GM12878 (cell line): Measurements from ENCODE around the gene HVCN1. TPM values are rescaled to one million over a fixed set of nuclear protein-coding genes. Genes with fewer than 3 reads are reported as not detected.

ENCODE experiments used
- ATAC-seq: fragments of 200-7000 bp; cut with Tn5 transposase; 3 replicates; pipeline ENCODE4 v1.9.1; 2020; ENCODE audit warnings: mild to moderate bottlenecking, moderate library complexity
- BruUV-seq: library from RNA; stranded (reverse); fragments of 400-500 nt; replicated peaks from 2 replicates; lab custom pipeline; 2021; lab: Mats Ljungman, UMichigan
- CTCF ChIA-PET: fragments of 300-600 bp; sonication (Branson Sonifier 250); formaldehyde crosslinking; extraction: SDS; loops from one replicate; lab custom pipeline; 2021; ENCODE audit warnings: inconsistent platforms; lab: Yijun Ruan, JAX
- POLR2A ChIA-PET: fragments of 350-600 bp; formaldehyde crosslinking; extraction: SDS; loops from one replicate; lab custom pipeline; 2021; ENCODE audit warnings: inconsistent platforms; lab: Charles Lee
- RAD21 ChIA-PET: fragments of 300-600 bp; sonication (Branson Sonifier 250); formaldehyde crosslinking; loops from one replicate; lab custom pipeline; 2023; ENCODE audit warnings: antibody characterized with exemption; ENCODE audit not compliant: unreplicated experiment; lab: Charles Lee
- SMC1A ChIA-PET: fragments of 300-600 bp; sonication (Branson Sonifier 250); formaldehyde crosslinking; loops from one replicate; lab custom pipeline; 2023; ENCODE audit not compliant: unreplicated experiment, uncharacterized antibody; lab: Charles Lee
- DNase-seq: peaks from one replicate; pipeline ENCODE4 v3.0.0-alpha.2; 2011; ENCODE audit warnings: low read depth, low spot score
- FAIRE-seq: peaks from 3 replicates; lab custom pipeline; 2011; peaks lifted over from hg19 to GRCh38; lab: Jason Lieb, UNC
- H2AFZ ChIP-seq: 2 replicates; pipeline ENCODE4 v1.6.0; 2011; ENCODE audit warnings: low read depth, low read length, control low read depth; ENCODE audit not compliant: control insufficient read depth
- H3K27ac ChIP-seq: 2 replicates; pipeline ENCODE4 v1.5.1; 2011; ENCODE audit warnings: control low read depth; ENCODE audit not compliant: control insufficient read depth, insufficient read depth
- H3K27me3 ChIP-seq, 2 experiments: replicated peaks in 1 of 2; 2 replicates each; pipeline versions ENCODE4 v1.6.0 to v1.6.1; 2011; ENCODE audit warnings: low read length in 1 of 2; ENCODE audit not compliant: control insufficient read depth in 2 of 2, insufficient read depth in 2 of 2
- H3K36me3 ChIP-seq, 2 experiments: 2 replicates each; pipeline ENCODE4 v1.5.1; 2011; ENCODE audit warnings: low read length in 1 of 2; ENCODE audit not compliant: control insufficient read depth in 2 of 2, insufficient read depth in 2 of 2
- H3K4me1 ChIP-seq: 2 replicates; pipeline ENCODE4 v1.6.1; 2011; ENCODE audit warnings: mild to moderate bottlenecking, low read length, moderate library complexity, mixed read lengths; ENCODE audit not compliant: control insufficient read depth, insufficient read depth
- H3K4me2 ChIP-seq: 2 replicates; pipeline ENCODE4 v1.6.0; 2011; ENCODE audit warnings: control low read depth; ENCODE audit not compliant: control insufficient read depth, insufficient read depth
- H3K4me3 ChIP-seq: fragments of 200-600 bp; sonication (generic); 2 replicates; pipeline ENCODE4 v1.5.1; 2016
- H3K79me2 ChIP-seq: 2 replicates; pipeline ENCODE4 v1.6.0; 2011; ENCODE audit warnings: low read length; ENCODE audit not compliant: control insufficient read depth, insufficient read depth
- H3K9ac ChIP-seq: 2 replicates; pipeline ENCODE4 v1.8.0; 2011; ENCODE audit warnings: low read length, control low read depth, mixed read lengths; ENCODE audit not compliant: control insufficient read depth, insufficient read depth
- H3K9me3 ChIP-seq: replicated peaks from 3 replicates; pipeline ENCODE4 v1.5.1; 2011; ENCODE audit warnings: mild to moderate bottlenecking, low read length; ENCODE audit not compliant: control insufficient read depth, insufficient read depth
- H4K20me1 ChIP-seq: 2 replicates; pipeline ENCODE4 v1.6.0; 2011; ENCODE audit not compliant: control insufficient read depth, insufficient read depth
- CBFB ChIP-seq: IDR thresholded peaks from 2 replicates; pipeline ENCODE4 v1.6.1; 2016; ENCODE audit warnings: antibody characterized with exemption, low read depth
- ELK1 ChIP-seq: IDR thresholded peaks from 2 replicates; pipeline ENCODE4 v1.6.1; 2012; ENCODE audit warnings: low read depth, low read length, improper control_type of control experiment
- HDAC2 ChIP-seq: fragments of 200-600 bp; sonication (generic); IDR thresholded peaks from 2 replicates; pipeline ENCODE4 v1.6.1; 2017
- MTA3 ChIP-seq: IDR thresholded peaks from 2 replicates; pipeline ENCODE4 v1.6.1; 2012; ENCODE audit warnings: low read length, inconsistent platforms, borderline replicate concordance
- MYB ChIP-seq: fragments of 150-350 bp; IDR thresholded peaks from 2 replicates; pipeline ENCODE4 v1.6.1; 2014; ENCODE audit warnings: mild to moderate bottlenecking, low read depth, low read length, borderline replicate concordance
- PAX8 ChIP-seq: fragments of 450-650 bp; IDR thresholded peaks from 2 replicates; pipeline ENCODE4 v1.6.1; 2017; ENCODE audit warnings: mild to moderate bottlenecking, moderate library complexity
- PBX3 ChIP-seq: IDR thresholded peaks from 2 replicates; pipeline ENCODE4 v1.6.1; 2011; ENCODE audit warnings: mild to moderate bottlenecking, low read depth, low read length, moderate library complexity; ENCODE audit not compliant: insufficient replicate concordance
- SMC3 ChIP-seq: IDR thresholded peaks from 2 replicates; pipeline ENCODE4 v1.6.1; 2011; ENCODE audit warnings: low read length, improper control_type of control experiment, borderline replicate concordance
- SREBF2 ChIP-seq: IDR thresholded peaks from 2 replicates; pipeline ENCODE4 v1.6.1; 2012; ENCODE audit warnings: mild to moderate bottlenecking, low read length
- WRNIP1 ChIP-seq: IDR thresholded peaks from 2 replicates; pipeline ENCODE4 v1.6.1; 2011; ENCODE audit warnings: low read depth, low read length, improper control_type of control experiment, borderline replicate concordance
- ZBTB33 ChIP-seq: fragments of 450-650 bp; IDR thresholded peaks from 2 replicates; pipeline ENCODE4 v1.6.1; 2017; ENCODE audit warnings: mild to moderate bottlenecking
- ZNF217 ChIP-seq: fragments of 450-650 bp; IDR thresholded peaks from 2 replicates; pipeline ENCODE4 v1.6.1; 2017; ENCODE audit warnings: antibody characterized with exemption, mild to moderate bottlenecking
- ZNF687 ChIP-seq: fragments of 450-650 bp; IDR thresholded peaks from 2 replicates; pipeline ENCODE4 v1.6.1; 2017; ENCODE audit warnings: mild to moderate bottlenecking, moderate library complexity
- WGBS: methylation state at CpG from one replicate; pipeline ENCODE4 v1.1.6; 2016; ENCODE audit warnings: low lambda C conversion rate; ENCODE audit not compliant: insufficient replicate concordance, insufficient coverage; ENCODE audit errors: missing lambda C conversion rate; 5-methylcytosine and 5-hydroxymethylcytosine counted together
- in situ Hi-C: fragments of 300-500 bp; cut with MboI; formaldehyde crosslinking; loops from 9 replicates; pipeline ENCODE4 v1.14.3; 2018; ENCODE audit warnings: mixed read lengths
- intact Hi-C: fragments of 100-400 bp; cut with micrococcal nuclease; formaldehyde crosslinking; loops from one replicate; pipeline ENCODE4 v1.14.2; 2022; ENCODE audit not compliant: unreplicated experiment
- polyA plus RNA-seq, 11 experiments: library from polyadenylated mRNA; depleted of rRNA in 4 of 11; unstranded in 6 of 11; stranded (reverse) in 5 of 11; fragments of >200 nt; fragmentation: Nextera tagmentation in 4 of 11; fragmentation: Illumina TruSeq in 1 of 11; extraction: Ambion mirVana in 4 of 11; extraction: Trizol in 1 of 11; gene quantifications; 1 replicate in 1 of 11; 2 replicates in 10 of 11; pipeline versions ENCODE4 v1.2.1 to v1.2.3, GENCODE V29; 2011 to 2016; ENCODE audit warnings: inconsistent platforms in 2 of 11, missing spikeins in 2 of 11, low read depth in 1 of 11
- total RNA-seq, 4 experiments: library from RNA; depleted of rRNA in 3 of 4; stranded (reverse); fragments of >200 nt in 3 of 4; fragmentation: Illumina TruSeq in 1 of 4; extraction: Trizol in 1 of 4; gene quantifications; 2 replicates each; pipeline versions ENCODE4 v1.2.1 to v1.2.3, GENCODE V29; 2013 to 2021

The HVCN1 gene
- total and polyA plus RNA-seq, 10 of the 15 experiments (the other 5 are each of a cell fraction or from before 2014, with no cell fraction given): 27.8 to 181 (median 103) TPM

GRCh38 chr12:110705309-110705708 lies 16.4 kb upstream of the HVCN1 start:
- intact Hi-C loops: no loop called here
- Histone ChIP-seq H3K27me3 (no peaks in the 10 kb centered on the region), H3K9me3 (no peaks in the 10 kb centered on the region), H3K27ac (no peak overlapping the region), H4K20me1 (no peaks in the 10 kb centered on the region), H3K36me3 (no peaks in the 10 kb centered on the region)
- RAD21 ChIA-PET: interaction anchor here (0.7 to 2.8 kb wide), 11 partner anchors 22 to 182 kb away, joined by 3 to 36 read pairs (median 5); no protein-coding TSS in a partner anchor
- in situ Hi-C loops: no loop called here
- whole genome bisulfite sequencing: 58% methylated on average over 3 of the region's 3 CpGs
- TF ChIP-seq ZNF217: no peak
- no peak for TF ChIP-seq SREBF2
- TF ChIP-seq ZNF687: no peak
- no peak for TF ChIP-seq PAX8
- no peak for TF ChIP-seq MYB
- no peak for TF ChIP-seq ELK1
- TF ChIP-seq HDAC2: no peak
- TF ChIP-seq CBFB: no peak
- no peak for TF ChIP-seq SMC3
- no peak for TF ChIP-seq MTA3
- no peak for TF ChIP-seq ZBTB33
- TF ChIP-seq PBX3: no peak
- no peak for TF ChIP-seq WRNIP1
- TF ChIP-seq, all 136 proteins: peak for 0
- H3K4me2 ChIP-seq: no peak overlapping the region
- H3K9ac ChIP-seq: no peak overlapping the region
- ChIA-PET SMC1A (interaction anchor here (0.7 to 1.9 kb wide), 23 partner anchors 8 to 256 kb away, joined by 3 to 24 read pairs (median 4); partner anchors contain the start of genes ARPC3 and CCDC63), CTCF (interaction anchor here (0.6 to 2.4 kb wide), 26 partner anchors 9 to 274 kb away, joined by 3 to 42 read pairs (median 4); partner anchors contain the start of gene CCDC63), POLR2A (interaction anchor here (0.5 to 1.5 kb wide), 2 partner anchors 21 to 62 kb away, joined by 3 to 5 read pairs; no protein-coding TSS in a partner anchor)
- FAIRE-seq (no peak), ATAC-seq (no peak), DNase-seq (no peak)
- H3K4me3 ChIP-seq: no peak overlapping the region
- H2AFZ ChIP-seq: no peak overlapping the region
- no TSS peak for BruUV-seq
- H3K4me1 ChIP-seq: no peaks in the 10 kb centered on the region
- H3K79me2 ChIP-seq: no peaks in the 10 kb centered on the region
